Measurements from ENCODE around the gene IZUMO1.
"Not testable (repeated sequence)": the region's sequence is repeated elsewhere in the genome, so short reads cannot be mapped to it uniquely, and the experiment has no call there.

Gene IZUMO1

GRCh38 chr19:48713041-48713863 is 33.5 kb downstream of the IZUMO1 start:
- no peak for DNase-seq

GRCh38 chr19:48711106-48711662 is 35.5 kb downstream of the IZUMO1 start:
- DNase-seq: no peak

GRCh38 chr19:48708471-48708870 is 38.2 kb downstream of the IZUMO1 start:
- DNase-seq: no peak

GRCh38 chr19:48705431-48705830 is 41.3 kb downstream of the IZUMO1 start:
- DNase-seq: no peak

GRCh38 chr19:48703316-48703715 is 43.4 kb downstream of the IZUMO1 start:
- DNase-seq: no peak

- DNase-seq: no peak
Measured at GRCh38 chr19:48702701-48703100, 44.0 kb downstream of the IZUMO1 start.

- DNase-seq: no peak
Measured at GRCh38 chr19:48698046-48698445, 48.7 kb downstream of the IZUMO1 start.

GRCh38 chr19:48696353-48697010 is 50.2 kb downstream of the IZUMO1 start:
- peak in 1 of 14 donors; percentile 48 for DNase-seq

GRCh38 chr19:48695743-48696352 is 50.9 kb downstream of the IZUMO1 start, which contains the start of gene FUT2:
FUT2 (plus strand) TSS chr19:48695971; CDS start chr19:48702957, 6,986 bp downstream.
- peak in 1 of 14 donors; percentile 63 for DNase-seq

- DNase-seq: not testable (repeated sequence)
Measured at GRCh38 chr19:48693629-48694028, 53.1 kb downstream of the IZUMO1 start.

All from C1 segment of cervical spinal cord (tissue), 14 donors.